IMR-90 (cell line): Measurements from ENCODE around the gene MAP7. TPM values are rescaled to one million over a fixed set of nuclear protein-coding genes. Genes with fewer than 3 reads are reported as not detected.

Experiments used
- ATAC-seq: fragments of 200-7000 bp; cut with Tn5 transposase; 2 replicates; pipeline ENCODE4 v1.9.1; 2020; ENCODE audit warnings: low read depth, mild to moderate bottlenecking, moderate library complexity
- BruUV-seq: library from RNA; stranded (reverse); fragments of 400-500 nt; replicated peaks from 2 replicates; lab custom pipeline; 2021; lab: Mats Ljungman, UMichigan
- CTCF ChIA-PET: fragments of 300-600 bp; formaldehyde crosslinking; extraction: SDS; loops from one replicate; lab custom pipeline; 2021; ENCODE audit warnings: antibody characterized with exemption; lab: Yijun Ruan, JAX
- POLR2A ChIA-PET: fragments of 300-600 bp; sonication (Branson Sonifier 250); formaldehyde crosslinking; loops from one replicate; lab custom pipeline; 2022; ENCODE audit warnings: antibody characterized with exemption; ENCODE audit not compliant: unreplicated experiment; lab: Charles Lee
- DNase-seq: peaks from one replicate; pipeline ENCODE4 v3.0.0; 2013
- H2AFZ ChIP-seq: replicated peaks from 2 replicates; pipeline ENCODE3; 2013; ENCODE audit warnings: low read length, mild to moderate bottlenecking; ENCODE audit not compliant: poor library complexity
- H2AK5ac ChIP-seq: 2 replicates; pipeline ENCODE4 v1.6.1; 2013; ENCODE audit warnings: low read depth, low read length, inconsistent platforms
- H2AK9ac ChIP-seq: replicated peaks from 2 replicates; pipeline ENCODE3; 2013; ENCODE audit warnings: mild to moderate bottlenecking, low read depth, low read length, moderate library complexity; ENCODE audit not compliant: poor library complexity
- H2BK120ac ChIP-seq: 2 replicates; pipeline ENCODE4 v1.6.1; 2013; ENCODE audit warnings: low read depth, low read length, inconsistent platforms
- H2BK15ac ChIP-seq: 3 replicates; pipeline ENCODE4 v1.6.1; 2013; ENCODE audit warnings: low read depth, low read length, inconsistent platforms
- H2BK20ac ChIP-seq: 2 replicates; pipeline ENCODE4 v1.6.1; 2013; ENCODE audit warnings: low read depth, mild to moderate bottlenecking, inconsistent platforms, low read length, moderate library complexity
- H2BK5ac ChIP-seq: 2 replicates; pipeline ENCODE4 v1.6.1; 2013; ENCODE audit warnings: mild to moderate bottlenecking, low read depth, low read length, inconsistent platforms; ENCODE audit not compliant: poor library complexity, severe bottlenecking
- H3K14ac ChIP-seq: replicated peaks from 2 replicates; pipeline ENCODE4 v1.6.1; 2013; ENCODE audit warnings: low read depth, low read length, inconsistent platforms
- H3K18ac ChIP-seq: 2 replicates; pipeline ENCODE4 v1.6.1; 2013; ENCODE audit warnings: low read depth, low read length, control low read depth
- H3K23ac ChIP-seq: 2 replicates; pipeline ENCODE4 v1.6.1; 2013; ENCODE audit warnings: low read depth, low read length, inconsistent platforms
- H3K27ac ChIP-seq: 2 replicates; pipeline ENCODE4 v1.5.1; 2013; ENCODE audit warnings: mild to moderate bottlenecking, control low read depth, low read length; ENCODE audit not compliant: insufficient read depth
- H3K27me3 ChIP-seq: 2 replicates; pipeline ENCODE4 v1.6.1; 2013; ENCODE audit warnings: low read length; ENCODE audit not compliant: control insufficient read depth, insufficient read depth
- H3K36me3 ChIP-seq: 2 replicates; pipeline ENCODE4 v1.6.1; 2013; ENCODE audit warnings: low read length, mixed read lengths; ENCODE audit not compliant: control insufficient read depth, insufficient read depth
- H3K4ac ChIP-seq: 2 replicates; pipeline ENCODE4 v1.6.1; 2013; ENCODE audit warnings: low read depth, low read length, inconsistent platforms
- H3K4me1 ChIP-seq: 2 replicates; pipeline ENCODE4 v1.6.1; 2013; ENCODE audit warnings: low read length, mixed read lengths; ENCODE audit not compliant: control insufficient read depth, insufficient read depth
- H3K4me2 ChIP-seq: 2 replicates; pipeline ENCODE4 v1.6.1; 2013; ENCODE audit warnings: low read depth, mild to moderate bottlenecking, control low read depth, low read length, moderate library complexity
- H3K4me3 ChIP-seq: 2 replicates; pipeline ENCODE4 v1.5.1; 2013; ENCODE audit warnings: low read depth, mild to moderate bottlenecking, control low read depth, low read length, moderate library complexity; ENCODE audit not compliant: insufficient read depth
- H3K56ac ChIP-seq: 2 replicates; pipeline ENCODE4 v1.6.1; 2013; ENCODE audit warnings: low read length, inconsistent platforms; ENCODE audit not compliant: insufficient read depth; ENCODE audit errors: extremely low read depth
- H3K79me1 ChIP-seq, 2 experiments: 2 replicates each; pipeline ENCODE4 v1.6.1; 2013; ENCODE audit warnings: low read length in 2 of 2, inconsistent platforms in 1 of 2, low read depth in 1 of 2
- H3K9ac ChIP-seq: 2 replicates; pipeline ENCODE4 v1.6.1; 2013; ENCODE audit warnings: low read depth, low read length, control low read depth
- H3K9me1 ChIP-seq: 2 replicates; pipeline ENCODE4 v1.6.1; 2013; ENCODE audit warnings: low read length, inconsistent platforms; ENCODE audit not compliant: insufficient read depth
- H3K9me3 ChIP-seq: 2 replicates; pipeline ENCODE4 v1.6.1; 2013; ENCODE audit warnings: low read length; ENCODE audit not compliant: control insufficient read depth, insufficient read depth
- H4K20me1 ChIP-seq: 2 replicates; pipeline ENCODE4 v1.6.1; 2013; ENCODE audit warnings: low read length, inconsistent platforms; ENCODE audit not compliant: insufficient read depth
- H4K5ac ChIP-seq: 2 replicates; pipeline ENCODE4 v1.6.1; 2013; ENCODE audit warnings: mild to moderate bottlenecking, low read depth, low read length, control low read depth
- H4K8ac ChIP-seq, 2 experiments: 2 replicates each; pipeline ENCODE4 v1.6.1; 2013; ENCODE audit warnings: low read depth in 2 of 2, low read length in 2 of 2, control low read depth in 1 of 2, inconsistent platforms in 1 of 2
- H4K91ac ChIP-seq: 2 replicates; pipeline ENCODE4 v1.6.1; 2013; ENCODE audit warnings: low read depth, low read length, inconsistent platforms; ENCODE audit not compliant: insufficient read depth
- BHLHE40 ChIP-seq: fragments of 150-350 bp; IDR thresholded peaks from 2 replicates; pipeline ENCODE4 v1.6.1; 2016; ENCODE audit warnings: mild to moderate bottlenecking, low read depth, low read length
- CEBPB ChIP-seq: IDR thresholded peaks from 2 replicates; pipeline ENCODE4 v1.6.1; 2012; ENCODE audit warnings: low read depth, low read length, improper control_type of control experiment
- CHD1 ChIP-seq: IDR thresholded peaks from 2 replicates; pipeline ENCODE4 v1.6.1; 2012; ENCODE audit warnings: low read depth, low read length, improper control_type of control experiment
- FOS ChIP-seq: fragments of 150-350 bp; IDR thresholded peaks from 2 replicates; pipeline ENCODE4 v1.6.1; 2016; ENCODE audit warnings: low read depth, low read length
- MAFK ChIP-seq: IDR thresholded peaks from 2 replicates; pipeline ENCODE4 v1.6.1; 2012; ENCODE audit warnings: low read depth, low read length, improper control_type of control experiment
- MAZ ChIP-seq: IDR thresholded peaks from 2 replicates; pipeline ENCODE4 v1.6.1; 2012; ENCODE audit warnings: low read depth, mild to moderate bottlenecking, low read length, improper control_type of control experiment, moderate library complexity, borderline replicate concordance
- MXI1 ChIP-seq: IDR thresholded peaks from 2 replicates; pipeline ENCODE4 v1.6.1; 2012; ENCODE audit warnings: low read depth, mild to moderate bottlenecking, low read length, moderate library complexity, borderline replicate concordance
- NFE2L2 ChIP-seq: fragments of 150-350 bp; IDR thresholded peaks from 2 replicates; pipeline ENCODE4 v1.6.1; 2016; ENCODE audit warnings: low read depth, mild to moderate bottlenecking, low read length
- POLR2A ChIP-seq: IDR thresholded peaks from 2 replicates; pipeline ENCODE4 v1.6.1; 2012; ENCODE audit warnings: mild to moderate bottlenecking, low read depth, low read length
- RAD21 ChIP-seq: IDR thresholded peaks from 2 replicates; pipeline ENCODE4 v1.6.1; 2012; ENCODE audit warnings: low read length, improper control_type of control experiment
- RCOR1 ChIP-seq: IDR thresholded peaks from 2 replicates; pipeline ENCODE4 v1.6.1; 2012; ENCODE audit warnings: mild to moderate bottlenecking, low read length, improper control_type of control experiment; ENCODE audit not compliant: insufficient replicate concordance
- RFX5 ChIP-seq: IDR thresholded peaks from 2 replicates; pipeline ENCODE4 v1.8.0; 2012; ENCODE audit warnings: low read depth, mild to moderate bottlenecking, low read length, moderate library complexity
- SMC3 ChIP-seq: fragments of 150-350 bp; IDR thresholded peaks from 2 replicates; pipeline ENCODE4 v1.6.1; 2016; ENCODE audit warnings: low read depth, mild to moderate bottlenecking, antibody characterized with exemption, low read length, moderate library complexity
- WGBS, 2 experiments: methylation state at CpG; one replicate each; pipeline versions ENCODE4 v1.1.5 to v1.1.7; 2013; ENCODE audit warnings: missing lambda C conversion rate in 2 of 2; ENCODE audit not compliant: insufficient read length in 1 of 2; ENCODE audit errors: extremely low coverage in 2 of 2; 5-methylcytosine and 5-hydroxymethylcytosine counted together
- dilution Hi-C: fragments of 300-500 bp; cut with HindIII; formaldehyde crosslinking; loops from one replicate; pipeline ENCODE4 v1.14.3; 2018; ENCODE audit warnings: low sequenced_read_pairs; ENCODE audit not compliant: unreplicated experiment
- in situ Hi-C: fragments of 300-500 bp; cut with MboI; formaldehyde crosslinking; loops from 3 replicates; pipeline ENCODE4 v1.14.3; 2019; ENCODE audit warnings: low sequenced_read_pairs, inconsistent platforms, mixed read lengths
- intact Hi-C: fragments of 100-400 bp; cut with micrococcal nuclease; formaldehyde crosslinking; loops from 2 replicates; pipeline ENCODE4 v1.10.0; 2022
- polyA plus RNA-seq, 3 experiments: library from polyadenylated mRNA; depleted of rRNA; stranded (reverse); fragments of >200 nt; gene quantifications; 2 replicates each; pipeline ENCODE4 v1.2.3, GENCODE V29; 2012; ENCODE audit warnings: low replicate concordance in 1 of 3
- total RNA-seq: library from RNA; depleted of rRNA; stranded (reverse); fragments of >200 nt; gene quantifications from 2 replicates; pipeline ENCODE4 v1.2.3, GENCODE V29; 2012
- TF ChIP-seq, protein P1 (sequence below): fragments of 150-350 bp; IDR thresholded peaks from 2 replicates; pipeline ENCODE4 v1.6.1; 2017; ENCODE audit warnings: mild to moderate bottlenecking, antibody characterized with exemption, low read length, low read depth
- TF ChIP-seq, protein P2 (sequence below): conservative IDR thresholded peaks from 2 replicates; pipeline ENCODE4 v1.5.1; 2012; ENCODE audit warnings: mild to moderate bottlenecking, low read depth, low read length, improper control_type of control experiment
- TF ChIP-seq, protein P3 (sequence below): fragments of 150-350 bp; IDR thresholded peaks from 2 replicates; pipeline ENCODE4 v1.6.1; 2016; ENCODE audit warnings: low read depth, mild to moderate bottlenecking, low read length, moderate library complexity, borderline replicate concordance

MAP7 gene
- total and polyA plus RNA-seq, 2 of the 4 experiments (the other 2 are of a cell fraction): 0.19 to 0.36 TPM

DNA sequence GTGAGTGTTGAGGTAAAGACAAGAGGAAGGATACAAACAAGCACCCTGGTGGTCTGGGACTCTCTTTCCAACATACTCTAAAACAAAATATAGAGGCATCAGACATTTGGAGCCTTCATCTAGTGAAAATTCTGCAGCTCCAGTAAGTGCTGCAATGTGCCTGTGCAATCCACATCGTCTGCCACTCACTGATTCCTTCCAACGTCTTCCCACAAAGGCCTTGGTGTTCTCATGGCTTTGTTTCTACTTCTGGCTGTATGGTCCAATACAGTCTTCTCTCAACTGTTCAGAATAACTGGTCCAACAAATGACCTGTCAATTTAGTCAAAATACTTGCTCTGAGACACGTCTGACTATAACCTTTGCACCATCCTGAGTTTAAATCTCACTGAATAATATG is 125.8 kb downstream of the MAP7 start:
- H3K4me1 ChIP-seq: no peaks in the 10 kb centered on the region
- no peak overlapping the region for H2AK5ac ChIP-seq
- H2BK5ac ChIP-seq: no peak overlapping the region
- H4K91ac ChIP-seq: no peak overlapping the region
- no peak overlapping the region for H3K14ac ChIP-seq
- H3K23ac ChIP-seq: no peak overlapping the region
- no peaks in the 10 kb centered on the region for H3K79me1 ChIP-seq
- no peak for ATAC-seq
- no peak overlapping the region for H3K4me3 ChIP-seq
- BruUV-seq: no TSS peak
- H3K56ac ChIP-seq: no peak overlapping the region
- H3K36me3 ChIP-seq: no peaks in the 10 kb centered on the region; the same call in 1 of the 2 replicates
- H2BK20ac ChIP-seq: no peak overlapping the region
- TF ChIP-seq MXI1 (no peak), BHLHE40 (no peak), MAZ (no peak), RCOR1 (no peak), RAD21 (no peak), CHD1 (no peak), NFE2L2 (no peak), FOS (no peak), RFX5 (no peak), CEBPB (no peak), POLR2A (no peak), MAFK (no peak), SMC3 (no peak)
- TF ChIP-seq, protein P1, sequence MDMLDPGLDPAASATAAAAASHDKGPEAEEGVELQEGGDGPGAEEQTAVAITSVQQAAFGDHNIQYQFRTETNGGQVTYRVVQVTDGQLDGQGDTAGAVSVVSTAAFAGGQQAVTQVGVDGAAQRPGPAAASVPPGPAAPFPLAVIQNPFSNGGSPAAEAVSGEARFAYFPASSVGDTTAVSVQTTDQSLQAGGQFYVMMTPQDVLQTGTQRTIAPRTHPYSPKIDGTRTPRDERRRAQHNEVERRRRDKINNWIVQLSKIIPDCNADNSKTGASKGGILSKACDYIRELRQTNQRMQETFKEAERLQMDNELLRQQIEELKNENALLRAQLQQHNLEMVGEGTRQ: no peak
- TF ChIP-seq, protein P2, sequence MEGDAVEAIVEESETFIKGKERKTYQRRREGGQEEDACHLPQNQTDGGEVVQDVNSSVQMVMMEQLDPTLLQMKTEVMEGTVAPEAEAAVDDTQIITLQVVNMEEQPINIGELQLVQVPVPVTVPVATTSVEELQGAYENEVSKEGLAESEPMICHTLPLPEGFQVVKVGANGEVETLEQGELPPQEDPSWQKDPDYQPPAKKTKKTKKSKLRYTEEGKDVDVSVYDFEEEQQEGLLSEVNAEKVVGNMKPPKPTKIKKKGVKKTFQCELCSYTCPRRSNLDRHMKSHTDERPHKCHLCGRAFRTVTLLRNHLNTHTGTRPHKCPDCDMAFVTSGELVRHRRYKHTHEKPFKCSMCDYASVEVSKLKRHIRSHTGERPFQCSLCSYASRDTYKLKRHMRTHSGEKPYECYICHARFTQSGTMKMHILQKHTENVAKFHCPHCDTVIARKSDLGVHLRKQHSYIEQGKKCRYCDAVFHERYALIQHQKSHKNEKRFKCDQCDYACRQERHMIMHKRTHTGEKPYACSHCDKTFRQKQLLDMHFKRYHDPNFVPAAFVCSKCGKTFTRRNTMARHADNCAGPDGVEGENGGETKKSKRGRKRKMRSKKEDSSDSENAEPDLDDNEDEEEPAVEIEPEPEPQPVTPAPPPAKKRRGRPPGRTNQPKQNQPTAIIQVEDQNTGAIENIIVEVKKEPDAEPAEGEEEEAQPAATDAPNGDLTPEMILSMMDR: no peak
- TF ChIP-seq, protein P3, sequence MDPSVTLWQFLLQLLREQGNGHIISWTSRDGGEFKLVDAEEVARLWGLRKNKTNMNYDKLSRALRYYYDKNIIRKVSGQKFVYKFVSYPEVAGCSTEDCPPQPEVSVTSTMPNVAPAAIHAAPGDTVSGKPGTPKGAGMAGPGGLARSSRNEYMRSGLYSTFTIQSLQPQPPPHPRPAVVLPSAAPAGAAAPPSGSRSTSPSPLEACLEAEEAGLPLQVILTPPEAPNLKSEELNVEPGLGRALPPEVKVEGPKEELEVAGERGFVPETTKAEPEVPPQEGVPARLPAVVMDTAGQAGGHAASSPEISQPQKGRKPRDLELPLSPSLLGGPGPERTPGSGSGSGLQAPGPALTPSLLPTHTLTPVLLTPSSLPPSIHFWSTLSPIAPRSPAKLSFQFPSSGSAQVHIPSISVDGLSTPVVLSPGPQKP: no peak
- no peak overlapping the region for H3K9ac ChIP-seq
- H2AK9ac ChIP-seq: no peak overlapping the region
- H2BK15ac ChIP-seq: no peak overlapping the region
- 25% methylated on average over 2 of the region's 3 CpGs; no CpG with 5 or more reads in 1 of the 2 experiments for WGBS, 2 experiments
- in situ Hi-C loops: no loop called here
- no peaks in the 10 kb centered on the region for H3K9me3 ChIP-seq
- H3K27me3 ChIP-seq: peaks cover 21% of the 10 kb centered on the region
- no peak overlapping the region for H3K27ac ChIP-seq
- POLR2A ChIA-PET: no interaction called here
- H2BK120ac ChIP-seq: no peak overlapping the region
- no peaks in the 10 kb centered on the region for H3K9me1 ChIP-seq
- no peaks in the 10 kb centered on the region for H4K20me1 ChIP-seq
- no peak overlapping the region for H3K18ac ChIP-seq
- no peak overlapping the region for H3K4me2 ChIP-seq
- H4K5ac ChIP-seq: no peak overlapping the region
- no peak for DNase-seq
- no peak overlapping the region for H4K8ac ChIP-seq
- no peak overlapping the region for H2AFZ ChIP-seq
- CTCF ChIA-PET: interaction anchor here (0.6 kb wide), 1 partner anchor 220 kb away, joined by 3 read pairs; no protein-coding TSS in a partner anchor
- intact Hi-C loops: no loop called here
- dilution Hi-C loops: no loop called here
- H3K4ac ChIP-seq: no peak overlapping the region
